HEK293T (cell line): ENCODE data around the gene ARHGEF28.

Experiments used
- BHLHE40 ChIP-seq: fragments of 450-650 bp; IDR thresholded peaks from 2 replicates; pipeline ENCODE4 v1.6.1; 2016; ENCODE audit warnings: mild to moderate bottlenecking, moderate library complexity, borderline replicate concordance
- ELF4 ChIP-seq: fragments of 450-650 bp; IDR thresholded peaks from 2 replicates; pipeline ENCODE4 v1.6.1; 2017; ENCODE audit warnings: antibody characterized with exemption
- FOXK2 ChIP-seq: fragments of 450-650 bp; IDR thresholded peaks from 2 replicates; pipeline ENCODE4 v1.6.1; 2016; ENCODE audit warnings: mild to moderate bottlenecking
- FOXM1 ChIP-seq: fragments of 450-650 bp; IDR thresholded peaks from 2 replicates; pipeline ENCODE4 v1.6.1; 2017; ENCODE audit warnings: mild to moderate bottlenecking, borderline replicate concordance
- NFRKB ChIP-seq: fragments of 450-650 bp; IDR thresholded peaks from 2 replicates; pipeline ENCODE4 v1.6.1; 2016; ENCODE audit warnings: mild to moderate bottlenecking, moderate library complexity
- SP1 ChIP-seq: fragments of 450-650 bp; IDR thresholded peaks from 2 replicates; pipeline ENCODE4 v1.6.1; 2017
- TF ChIP-seq, protein P1 (sequence below): fragments of 450-650 bp; IDR thresholded peaks from 2 replicates; pipeline ENCODE4 v1.6.1; 2016

DNA sequence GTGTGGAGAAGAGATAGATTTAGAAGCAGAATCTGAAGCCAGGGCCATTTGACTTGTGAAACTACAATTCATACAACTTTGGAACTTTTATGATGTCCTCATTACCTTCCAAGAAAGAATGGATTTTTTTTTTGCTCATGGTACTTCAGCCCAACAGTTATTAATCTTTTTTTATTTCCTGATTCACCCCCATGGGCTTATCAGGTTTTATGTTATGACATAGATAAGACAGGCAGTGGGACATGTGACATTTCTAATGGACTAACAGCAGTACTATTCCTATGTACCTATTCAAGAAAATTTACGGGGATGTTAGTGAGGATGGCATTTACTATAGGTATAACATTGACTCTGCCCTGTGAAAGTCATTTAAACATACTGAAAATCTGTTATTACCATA is 204.7 kb downstream of the ARHGEF28 start:
- TF ChIP-seq FOXM1 (no peak), ELF4 (no peak), SP1 (no peak), BHLHE40 (no peak), FOXK2 (no peak), NFRKB (no peak)
- TF ChIP-seq, protein P1, sequence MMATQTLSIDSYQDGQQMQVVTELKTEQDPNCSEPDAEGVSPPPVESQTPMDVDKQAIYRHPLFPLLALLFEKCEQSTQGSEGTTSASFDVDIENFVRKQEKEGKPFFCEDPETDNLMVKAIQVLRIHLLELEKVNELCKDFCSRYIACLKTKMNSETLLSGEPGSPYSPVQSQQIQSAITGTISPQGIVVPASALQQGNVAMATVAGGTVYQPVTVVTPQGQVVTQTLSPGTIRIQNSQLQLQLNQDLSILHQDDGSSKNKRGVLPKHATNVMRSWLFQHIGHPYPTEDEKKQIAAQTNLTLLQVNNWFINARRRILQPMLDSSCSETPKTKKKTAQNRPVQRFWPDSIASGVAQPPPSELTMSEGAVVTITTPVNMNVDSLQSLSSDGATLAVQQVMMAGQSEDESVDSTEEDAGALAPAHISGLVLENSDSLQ, result no peak
